GM12892 (cell line): ENCODE data around the gene FBXL7.

Experiments used
- POLR2A ChIP-seq: IDR thresholded peaks from 2 replicates; pipeline ENCODE4 v1.6.1; 2011; ENCODE audit warnings: low read depth, low read length, control low read depth
- POLR2AphosphoS5 ChIP-seq: IDR thresholded peaks from 2 replicates; pipeline ENCODE4 v1.6.1; 2011; ENCODE audit warnings: low read depth, low read length, control low read depth

DNA sequence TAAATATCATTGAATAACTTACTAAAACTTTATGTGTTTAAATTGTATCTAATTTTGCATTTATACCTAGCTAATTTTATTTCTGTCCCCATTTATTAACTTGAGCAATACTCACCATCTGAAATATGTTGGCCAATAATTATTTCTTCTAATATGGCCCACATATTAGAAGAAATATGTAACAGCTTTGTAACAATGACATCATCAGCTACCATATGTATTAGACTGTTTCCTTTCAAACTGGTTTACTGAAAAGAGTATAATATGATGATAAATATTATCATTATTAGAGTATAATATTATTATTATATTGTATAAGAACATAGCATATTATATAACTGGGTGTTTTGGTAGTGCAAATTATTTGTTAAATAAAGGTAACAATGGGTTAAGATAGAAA lies 220.5 kb downstream of the FBXL7 start:
- TF ChIP-seq POLR2AphosphoS5 (no peak), POLR2A (no peak)
